Chondrocyte (in vitro differentiated cells): ENCODE measurements around the gene PAPOLA. TPM values are rescaled to one million over a fixed set of nuclear protein-coding genes. Genes with fewer than 3 reads are reported as not detected.

Experiments used
- DNase-seq: peaks from one replicate; pipeline ENCODE4 v3.0.0; 2021; ENCODE audit warnings: mixed read lengths, low spot score
- H3K27ac Mint-ChIP-seq: one replicate; pipeline ENCODE4 v1.8.0; 2021; ENCODE audit warnings: mild to moderate bottlenecking, moderate library complexity, mixed read lengths; ENCODE audit not compliant: unreplicated experiment
- H3K27me3 Mint-ChIP-seq: 2 replicates; pipeline ENCODE4 v1.8.0; 2021; ENCODE audit warnings: low read depth, mixed read lengths
- H3K36me3 Mint-ChIP-seq: 2 replicates; pipeline ENCODE4 v1.8.0; 2021; ENCODE audit warnings: low read depth, mixed read lengths
- H3K4me1 Mint-ChIP-seq: 2 replicates; pipeline ENCODE4 v1.8.0; 2021; ENCODE audit warnings: low read depth, mild to moderate bottlenecking, mixed read lengths
- H3K4me3 Mint-ChIP-seq: one replicate; pipeline ENCODE4 v1.8.0; 2021; ENCODE audit warnings: mild to moderate bottlenecking, moderate library complexity, mixed read lengths; ENCODE audit not compliant: unreplicated experiment
- H3K9me3 Mint-ChIP-seq: 2 replicates; pipeline ENCODE4 v1.8.0; 2021; ENCODE audit warnings: low read depth, mixed read lengths
- CTCF ChIP-seq: fragments of 200-600 bp; sonication (generic); IDR thresholded peaks from 2 replicates; pipeline ENCODE4 v1.5.0; 2021; ENCODE audit warnings: antibody characterized with exemption, mild to moderate bottlenecking, moderate library complexity
- total RNA-seq: library from RNA; stranded (reverse); gene quantifications from 3 replicates; pipeline ENCODE4 v1.2.1, GENCODE V29; 2021

PAPOLA gene
- total RNA-seq, 1 donor from 2014 or later, result 114 TPM

- DNase-seq, result no peak
- no peak overlapping the region for H3K27ac Mint-ChIP-seq
- H3K27me3 Mint-ChIP-seq, result peaks cover 16% of the 10 kb centered on the region
- H3K9me3 Mint-ChIP-seq, result no peaks in the 10 kb centered on the region
- no peak overlapping the region for H3K4me3 Mint-ChIP-seq
- H3K4me1 Mint-ChIP-seq, result no peaks in the 10 kb centered on the region
- H3K36me3 Mint-ChIP-seq, result no peaks in the 10 kb centered on the region
- TF ChIP-seq CTCF, result no peak
These were observed 9.0 kb upstream of the PAPOLA start for GRCh38 chr14:96493178-96493577.

GRCh38 chr14:96494331-96494730 is 7.9 kb upstream of the PAPOLA start:
- no peak for DNase-seq
- Mint-ChIP-seq H3K4me1 (peaks cover 3% of the 10 kb centered on the region), H3K9me3 (no peaks in the 10 kb centered on the region), H3K27ac (no peak overlapping the region), H3K36me3 (no peaks in the 10 kb centered on the region), H3K4me3 (no peak overlapping the region), H3K27me3 (peaks cover 14% of the 10 kb centered on the region)
- TF ChIP-seq CTCF, result no peak

- Mint-ChIP-seq H3K4me3 (no peak overlapping the region), H3K27ac (no peak overlapping the region), H3K36me3 (no peaks in the 10 kb centered on the region), H3K27me3 (peaks cover 12% of the 10 kb centered on the region), H3K4me1 (peaks cover 11% of the 10 kb centered on the region), H3K9me3 (no peaks in the 10 kb centered on the region)
- no peak for DNase-seq
- TF ChIP-seq CTCF, result no peak
These were observed 5.1 kb upstream of the PAPOLA start for GRCh38 chr14:96497087-96497486.

- no peak for TF ChIP-seq CTCF
- Mint-ChIP-seq H3K27ac (no peak overlapping the region), H3K4me3 (no peak overlapping the region), H3K9me3 (no peaks in the 10 kb centered on the region), H3K4me1 (peaks cover 11% of the 10 kb centered on the region), H3K27me3 (peaks cover 10% of the 10 kb centered on the region), H3K36me3 (no peaks in the 10 kb centered on the region)
- no peak for DNase-seq
These were observed 4.6 kb upstream of the PAPOLA start for GRCh38 chr14:96497586-96497985.

GRCh38 chr14:96501217-96501739 is 904 bp upstream of the PAPOLA start:
- Mint-ChIP-seq H3K27me3 (no peaks in the 10 kb centered on the region), H3K4me3 (peak overlapping the region; percentile 99), H3K9me3 (no peaks in the 10 kb centered on the region), H3K4me1 (peaks cover 40% of the 10 kb centered on the region), H3K27ac (peak overlapping the region; percentile 99), H3K36me3 (no peaks in the 10 kb centered on the region)
- TF ChIP-seq CTCF, result no peak
- no peak for DNase-seq
